Stimulated activated CD8-positive, alpha-beta memory T cell treated with anti-CD3 and anti-CD28 coated beads, Interleukin-7, amount 100 ng/mL, for 48 hours (primary cell): ENCODE measurements around the gene CARD19.

Experiments
- DNase-seq, 2 donors: peaks; one replicate each; pipeline ENCODE4 v3.0.0-alpha.2; 2020; ENCODE audit warnings: low read depth in 1 of 2; ENCODE audit errors: extremely low read depth in 1 of 2

The CARD19 gene

DNA sequence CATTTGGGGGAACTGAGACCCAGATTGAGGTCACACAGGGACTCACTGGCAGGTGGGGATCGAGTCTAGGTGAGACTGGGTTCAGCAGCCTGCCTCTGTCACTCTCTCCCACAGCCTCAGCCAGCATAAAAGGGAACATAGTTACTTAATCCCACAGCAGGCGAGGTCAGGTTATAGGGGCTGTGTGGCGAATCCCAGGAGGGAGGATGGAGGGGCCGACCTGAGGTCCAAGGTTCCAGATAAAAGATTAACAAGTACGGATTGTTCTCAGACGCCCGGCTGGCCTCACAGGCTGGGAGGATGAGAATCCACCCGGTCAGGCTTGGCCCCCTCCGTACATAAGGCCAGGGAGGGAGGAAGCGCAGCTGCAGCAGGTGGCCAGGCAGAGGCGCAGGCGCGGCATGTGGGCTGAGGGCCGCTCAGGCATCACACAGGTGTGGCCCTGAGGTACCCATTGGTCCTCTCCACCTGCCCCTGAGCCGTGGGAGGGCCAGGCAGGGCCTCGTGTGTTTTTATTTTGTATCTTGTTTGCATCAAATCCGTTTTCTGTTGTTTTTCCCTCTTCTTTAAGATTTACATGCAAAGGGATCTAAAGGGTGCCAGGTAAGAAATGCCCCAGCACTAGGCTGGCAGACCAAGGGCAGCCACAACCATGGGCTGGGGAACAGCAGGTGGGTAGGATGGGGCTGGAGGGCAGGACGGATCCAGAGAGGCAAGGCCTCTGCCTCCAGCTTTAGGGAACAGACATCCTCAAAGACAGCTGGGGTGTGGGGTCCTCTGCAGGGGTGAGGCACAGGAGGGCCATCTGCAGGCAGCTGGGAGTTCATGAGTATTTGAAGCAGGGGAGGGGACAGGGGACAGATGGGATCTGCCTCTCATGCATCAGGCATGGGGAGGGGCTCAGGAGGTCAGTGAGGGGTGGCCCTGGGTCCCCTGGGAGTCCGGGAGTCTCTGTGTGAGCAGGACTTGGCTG, 33.9 kb upstream of the CARD19 start:
- DNase-seq: no peak

- DNase-seq: peak; percentile 78 to 93
These were observed 31.5 kb upstream of the CARD19 start for GRCh38 chr9:93064392-93065134.

GRCh38 chr9:93065135-93065720, 30.8 kb upstream of the CARD19 start:
- no peak for DNase-seq

DNA sequence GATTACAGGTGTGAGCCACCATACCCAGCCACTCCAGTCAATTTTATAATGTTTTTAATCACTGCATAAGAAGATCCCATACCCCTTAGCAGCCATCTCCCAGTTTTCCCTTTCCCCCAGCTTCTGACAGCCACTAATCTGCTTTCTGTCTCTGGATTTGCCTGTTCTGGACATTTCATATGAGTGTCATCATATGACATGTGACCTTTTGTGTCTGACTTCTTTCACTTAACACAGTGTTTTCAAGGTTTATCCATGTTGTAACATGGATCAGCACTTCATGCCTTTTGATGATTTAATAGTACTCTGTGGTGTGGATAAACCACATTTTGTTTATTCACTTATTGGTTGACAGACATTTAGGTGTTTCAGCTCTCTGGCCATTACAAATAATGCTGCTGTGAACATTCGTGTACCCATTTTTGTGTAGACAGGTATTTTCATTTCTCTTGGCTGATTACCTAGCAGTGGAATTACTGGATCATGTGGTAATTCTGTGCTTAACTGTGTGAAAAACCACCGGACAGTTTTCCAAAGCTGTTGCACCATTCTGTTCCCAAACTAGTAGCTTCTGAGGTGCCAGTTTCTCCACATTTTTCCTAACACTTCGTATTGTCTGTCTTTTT, 28.9 kb upstream of the CARD19 start:
- DNase-seq: no peak

DNA sequence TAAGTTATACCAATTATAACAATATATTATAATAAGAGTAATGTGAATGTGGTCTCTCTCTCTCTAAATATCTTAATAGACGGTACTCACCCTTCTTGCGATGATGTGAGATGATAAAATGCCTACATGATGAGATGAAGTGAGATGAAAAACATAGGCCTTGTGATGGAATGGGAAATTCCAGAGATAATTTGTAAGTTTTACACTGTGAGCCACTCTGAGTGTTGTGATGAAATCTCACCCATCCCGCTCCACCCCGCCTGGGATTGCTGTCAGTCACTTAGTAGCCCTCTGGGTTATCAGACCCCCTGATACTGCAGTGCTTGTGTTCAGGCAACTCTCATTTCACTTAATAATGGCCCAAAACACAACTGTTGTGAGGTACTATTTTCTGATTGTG, 27.1 kb upstream of the CARD19 start:
- no peak for DNase-seq

DNA sequence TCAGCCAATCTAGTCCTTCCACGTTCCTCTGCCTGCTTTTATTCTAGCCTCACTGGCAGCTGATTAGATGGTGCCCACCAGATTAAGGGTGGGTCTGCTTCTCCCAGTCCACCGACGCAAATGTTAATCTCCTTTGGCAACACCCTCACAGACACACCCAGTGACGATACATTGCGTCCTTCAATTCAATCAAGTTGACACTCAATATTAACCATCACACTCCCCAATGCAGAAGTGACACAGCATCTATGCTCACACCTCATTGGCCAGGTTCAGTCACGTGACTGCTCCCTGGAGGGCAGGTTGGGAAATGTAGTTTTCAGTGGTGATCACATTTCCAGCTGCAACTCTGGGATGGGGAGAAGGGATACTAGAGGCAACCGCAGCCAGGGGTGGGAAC, 24.6 kb upstream of the CARD19 start:
- DNase-seq: no peak

- DNase-seq: no peak
These were observed 23.6 kb upstream of the CARD19 start for GRCh38 chr9:93072383-93072795.

- DNase-seq: no peak
These were observed 19.8 kb upstream of the CARD19 start for GRCh38 chr9:93076101-93076791.

DNA sequence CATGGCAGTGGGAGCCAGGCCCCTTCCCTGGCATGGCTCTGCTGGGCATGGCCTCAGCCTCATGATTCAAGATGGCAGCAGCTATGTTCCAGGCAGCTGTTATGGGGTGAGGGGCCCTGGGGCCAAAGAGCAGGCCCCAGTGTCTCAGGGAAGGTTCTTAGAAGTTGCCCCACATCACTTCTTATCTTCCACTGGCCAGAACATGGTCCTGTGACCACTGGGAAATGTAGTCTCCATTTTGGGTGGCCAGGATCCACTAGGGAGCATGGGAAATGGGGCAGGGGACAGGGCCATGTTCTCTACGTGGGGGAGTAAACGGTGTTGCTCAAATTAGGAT, 19.3 kb upstream of the CARD19 start:
- no peak for DNase-seq

- no peak for DNase-seq
These were observed 18.6 kb upstream of the CARD19 start for GRCh38 chr9:93077367-93077766.

GRCh38 chr9:93077811-93078210, 18.2 kb upstream of the CARD19 start:
- DNase-seq: no peak

DNA sequence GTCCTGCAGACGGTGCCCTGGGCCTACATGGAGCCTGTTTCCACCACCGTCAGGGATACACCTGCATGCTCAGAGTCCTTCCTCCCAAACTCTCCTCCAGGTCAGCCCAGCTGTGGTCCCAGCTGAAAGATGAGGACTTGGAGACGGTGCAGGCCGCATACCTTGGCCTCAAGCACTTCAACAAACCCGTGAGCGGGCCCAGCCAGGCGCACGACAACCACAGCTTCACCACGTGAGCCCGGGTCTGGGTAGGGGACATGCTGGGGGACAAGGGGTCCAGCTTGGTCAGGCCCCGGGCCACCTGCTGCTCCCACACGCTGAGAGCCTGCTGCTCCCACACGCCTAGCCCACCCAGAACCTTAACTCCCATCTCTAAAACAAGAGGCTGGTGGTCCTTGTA, 16.6 kb upstream of the CARD19 start:
- DNase-seq: no peak

- no peak for DNase-seq
These were observed 15.6 kb upstream of the CARD19 start for GRCh38 chr9:93080406-93080805.

DNA sequence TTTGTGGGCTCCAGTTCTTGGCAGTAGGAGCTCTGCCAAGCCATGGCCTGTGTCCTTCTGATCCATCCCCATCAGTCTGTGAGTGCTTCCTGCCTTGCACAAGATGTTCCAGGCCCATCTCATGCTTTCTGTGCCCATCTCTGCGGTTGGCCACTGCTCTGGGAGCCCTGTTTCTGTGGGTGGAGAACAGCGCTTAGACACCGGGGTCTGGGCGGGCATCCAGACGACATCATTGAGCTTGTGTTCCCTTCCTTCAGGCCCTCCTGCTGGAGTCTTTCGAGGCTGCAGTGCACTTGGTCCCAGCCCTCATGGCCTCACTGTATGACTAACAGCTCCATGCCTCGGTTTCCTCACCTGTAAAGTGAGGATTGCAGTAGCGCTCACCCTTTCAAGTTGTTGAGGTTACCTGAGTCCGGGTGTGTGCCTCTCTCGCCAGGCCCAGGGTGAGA, 14.9 kb upstream of the CARD19 start:
- no peak for DNase-seq

DNA sequence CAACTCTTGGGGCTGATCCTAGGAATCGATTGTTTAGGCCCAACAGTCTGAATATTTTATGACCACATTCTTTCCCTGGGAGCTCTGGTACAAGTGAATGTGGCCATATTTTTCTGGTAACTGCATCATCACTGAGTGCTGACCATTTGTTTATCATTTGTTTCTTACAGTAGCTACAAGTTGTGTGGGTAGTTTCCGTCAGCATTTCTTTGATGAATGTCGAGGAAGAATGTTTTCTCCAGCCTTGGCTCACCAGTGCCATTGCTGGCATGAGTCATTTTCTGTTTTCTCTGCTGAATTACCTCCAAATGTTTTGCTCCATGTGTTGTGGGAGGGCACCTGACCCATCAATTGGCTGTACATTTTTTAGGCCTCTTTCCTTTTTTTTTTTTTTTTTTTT, 14.1 kb upstream of the CARD19 start:
- DNase-seq: no peak

GRCh38 chr9:93082841-93083411, 13.1 kb upstream of the CARD19 start:
- DNase-seq: no peak

GRCh38 chr9:93083592-93084470, 12.2 kb upstream of the CARD19 start:
- DNase-seq: peak in 1 of 2 donors; percentile 38

DNA sequence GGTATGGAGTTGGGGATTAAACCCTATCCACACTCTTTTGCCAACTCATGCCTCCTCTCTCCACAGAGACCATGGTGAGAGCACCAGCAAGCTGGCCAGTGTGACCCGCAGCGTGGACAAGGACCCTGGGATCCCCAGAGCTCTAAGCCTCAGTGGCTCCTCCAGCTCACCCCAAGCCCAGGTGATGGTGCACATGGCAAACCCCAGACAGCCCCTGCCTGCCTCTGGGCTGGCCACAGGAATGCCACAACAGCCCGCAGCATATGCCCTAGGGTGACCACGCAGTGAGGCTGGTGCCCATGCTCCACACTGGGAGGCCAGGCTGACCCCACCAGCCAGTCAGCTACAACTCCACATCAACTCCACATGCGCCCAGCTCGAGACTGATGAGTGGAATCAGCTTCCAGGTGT, 11.5 kb upstream of the CARD19 start:
- DNase-seq: no peak

DNA sequence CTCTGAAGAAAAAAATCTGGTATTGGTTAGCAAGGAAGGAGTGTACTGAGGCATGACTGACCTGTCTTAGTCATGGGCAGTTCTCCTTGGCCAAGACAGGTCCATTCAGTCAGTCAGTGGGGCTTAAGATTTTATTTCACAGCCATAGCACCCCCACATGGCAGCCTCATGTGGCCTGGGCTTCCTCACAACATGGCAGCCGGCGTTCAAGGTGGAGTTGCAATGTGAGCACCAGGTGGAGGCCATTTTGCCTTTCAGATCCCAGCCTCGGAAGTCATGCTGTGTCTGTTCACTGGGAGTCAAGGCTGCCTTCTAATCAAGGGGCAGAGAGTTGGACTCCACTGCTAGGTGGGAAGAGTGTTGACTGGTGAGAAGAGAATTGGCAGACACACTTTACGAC, 10.3 kb upstream of the CARD19 start:
- DNase-seq: no peak
